IMR-90 (cell line): ENCODE results near the gene KLHL36. TPM values are rescaled to one million over a fixed set of nuclear protein-coding genes. Genes with fewer than 3 reads are reported as not detected.

Source experiments
- polyA plus RNA-seq, 3 experiments: library from polyadenylated mRNA; depleted of rRNA; stranded (reverse); fragments of >200 nt; gene quantifications; 2 replicates each; pipeline ENCODE4 v1.2.3, GENCODE V29; 2012; ENCODE audit warnings: low replicate concordance in 1 of 3
- total RNA-seq: library from RNA; depleted of rRNA; stranded (reverse); fragments of >200 nt; gene quantifications from 2 replicates; pipeline ENCODE4 v1.2.3, GENCODE V29; 2012; rRNA removed

Gene KLHL36
- total and polyA plus RNA-seq, 2 of the 4 experiments (the other 2 are of a cell fraction) = 45.9 to 46.3 TPM

Other genes starting within 250 kb of the KLHL36 start
- 27.4 and 27.8 TPM in 2 replicates for gene MEAK7, start 143.9 kb upstream of the KLHL36 start, total RNA-seq
- gene MEAK7, start 143.9 kb upstream of the KLHL36 start, polyA plus RNA-seq (2012; rRNA removed) = 36.0 and 39.0 TPM in 2 replicates
- gene COTL1, start 30.4 kb upstream of the KLHL36 start, total RNA-seq = 144 and 166 TPM in 2 replicates
- 258 and 270 TPM in 2 replicates for gene COTL1, start 30.4 kb upstream of the KLHL36 start, polyA plus RNA-seq (2012; rRNA removed)
- 54.3 and 61.9 TPM in 2 replicates for gene USP10, start 51.5 kb downstream of the KLHL36 start, total RNA-seq
- 79.0 and 85.5 TPM in 2 replicates for gene USP10, start 51.5 kb downstream of the KLHL36 start, polyA plus RNA-seq (2012; rRNA removed)
- gene CRISPLD2, start 171.5 kb downstream of the KLHL36 start, total RNA-seq = 35.0 and 37.5 TPM in 2 replicates
- gene CRISPLD2, start 171.5 kb downstream of the KLHL36 start, polyA plus RNA-seq (2012; rRNA removed) = 21.3 and 23.1 TPM in 2 replicates